Liver (tissue), 9 donors: ENCODE results near the gene SMIM21. TPM values are rescaled to one million over a fixed set of nuclear protein-coding genes. Genes with fewer than 3 reads are reported as not detected.

ENCODE experiments used
- DNase-seq: peaks from one replicate; pipeline ENCODE4 v3.0.0-alpha.2; 2017; ENCODE audit warnings: low spot score
- H3K27ac ChIP-seq, 2 donors: one replicate each; pipeline ENCODE4 v1.7.0; 2013; ENCODE audit warnings: inconsistent platforms in 2 of 2, low read length in 2 of 2, control low read depth in 1 of 2, low read depth in 1 of 2, mild to moderate bottlenecking in 1 of 2
- H3K27me3 ChIP-seq, 4 donors: one replicate each; pipeline versions ENCODE4 v1.6.1 to v1.7.0; 2013; ENCODE audit warnings: low read length in 3 of 4, inconsistent platforms in 1 of 4, mild to moderate bottlenecking in 1 of 4, moderate library complexity in 1 of 4; ENCODE audit not compliant: control insufficient read depth in 4 of 4, insufficient read depth in 4 of 4
- H3K36me3 ChIP-seq, 4 donors: one replicate each; pipeline versions ENCODE4 v1.6.1 to v1.7.0; 2013; ENCODE audit warnings: low read length in 3 of 4, mild to moderate bottlenecking in 3 of 4, low read depth in 1 of 4, moderate library complexity in 1 of 4; ENCODE audit not compliant: control insufficient read depth in 4 of 4, insufficient read depth in 3 of 4
- H3K4me1 ChIP-seq, 4 donors: one replicate each; pipeline versions ENCODE4 v1.6.1 to v1.7.0; 2013; ENCODE audit warnings: low read length in 3 of 4, mild to moderate bottlenecking in 3 of 4, moderate library complexity in 1 of 4; ENCODE audit not compliant: control insufficient read depth in 4 of 4, insufficient read depth in 4 of 4
- H3K4me3 ChIP-seq, 3 donors: one replicate each; pipeline versions ENCODE4 v1.6.1 to v1.7.0; 2013; ENCODE audit warnings: low read length in 3 of 3, control low read depth in 1 of 3, low read depth in 1 of 3, mild to moderate bottlenecking in 1 of 3
- H3K9ac ChIP-seq, 2 donors: one replicate each; pipeline ENCODE4 v1.7.0; 2013; ENCODE audit warnings: low read length in 2 of 2, mild to moderate bottlenecking in 2 of 2, moderate library complexity in 2 of 2, control low read depth in 1 of 2, low read depth in 1 of 2
- H3K9me3 ChIP-seq, 4 donors: one replicate each; pipeline versions ENCODE4 v1.6.1 to v1.7.0; 2013; ENCODE audit warnings: low read length in 3 of 4; ENCODE audit not compliant: control insufficient read depth in 4 of 4
- FOXA1 ChIP-seq: IDR thresholded peaks from 2 replicates; pipeline ENCODE4 v1.6.1; 2016; ENCODE audit warnings: antibody characterized with exemption
- FOXA2 ChIP-seq: IDR thresholded peaks from 2 replicates; pipeline ENCODE4 v1.6.1; 2016; ENCODE audit warnings: antibody characterized with exemption
- GABPA ChIP-seq, 2 donors: IDR thresholded peaks in 1 of 2; conservative IDR thresholded peaks in 1 of 2; 2 replicates each; pipeline ENCODE4 v1.6.1; 2016; ENCODE audit warnings: antibody characterized with exemption in 2 of 2, mild to moderate bottlenecking in 1 of 2, moderate library complexity in 1 of 2
- HNF4A ChIP-seq, 2 donors: conservative IDR thresholded peaks; 2 replicates each; pipeline ENCODE4 v1.6.1; 2016; ENCODE audit warnings: antibody characterized with exemption in 2 of 2, mild to moderate bottlenecking in 2 of 2
- HNF4G ChIP-seq: IDR thresholded peaks from 2 replicates; pipeline ENCODE4 v1.6.1; 2016; ENCODE audit warnings: antibody characterized with exemption
- JUND ChIP-seq, 2 donors: IDR thresholded peaks; 2 replicates each; pipeline ENCODE4 v1.6.1; 2016; ENCODE audit warnings: antibody characterized with exemption in 2 of 2
- NR2F2 ChIP-seq: IDR thresholded peaks from 2 replicates; pipeline ENCODE4 v1.6.1; 2016; ENCODE audit warnings: antibody characterized with exemption
- RAD21 ChIP-seq, 2 donors: IDR thresholded peaks; 2 replicates each; pipeline ENCODE4 v1.6.1; 2016; ENCODE audit warnings: antibody characterized with exemption in 2 of 2, mild to moderate bottlenecking in 2 of 2
- RXRA ChIP-seq, 2 donors: IDR thresholded peaks; 2 replicates each; pipeline ENCODE4 v1.6.1; 2017 to 2018; ENCODE audit warnings: antibody characterized with exemption in 2 of 2, mild to moderate bottlenecking in 1 of 2
- SP1 ChIP-seq: IDR thresholded peaks from 2 replicates; pipeline ENCODE4 v1.6.1; 2018; ENCODE audit warnings: antibody characterized with exemption, mild to moderate bottlenecking
- TAF1 ChIP-seq: conservative IDR thresholded peaks from 2 replicates; pipeline ENCODE4 v1.6.1; 2016; ENCODE audit warnings: antibody characterized with exemption, mild to moderate bottlenecking
- YY1 ChIP-seq: IDR thresholded peaks from 2 replicates; pipeline ENCODE4 v1.6.1; 2016; ENCODE audit warnings: antibody characterized with exemption, mild to moderate bottlenecking
- WGBS: extraction: QIAGEN DNeasy Blood & Tissue Kit; methylation state at CpG from one replicate; pipeline ENCODE4 v1.1.7; 2013; 5-methylcytosine and 5-hydroxymethylcytosine counted together
- polyA plus RNA-seq, 2 donors: library from polyadenylated mRNA; stranded (reverse) in 1 of 2; unstranded in 1 of 2; fragments of 200-250 nt in 1 of 2; fragments of >200 nt in 1 of 2; fragmentation: Nextera tagmentation in 1 of 2; extraction: Ambion mirVana in 1 of 2; gene quantifications; one replicate each; pipeline versions ENCODE4 v1.2.1 to v1.2.3, GENCODE V29; 2013 to 2015
- total RNA-seq, 2 donors: library from RNA; depleted of rRNA; stranded (reverse); fragments of >200 nt; gene quantifications; one replicate each; pipeline ENCODE4 v1.2.3, GENCODE V29; 2014
- TF ChIP-seq, protein P1 (sequence below): IDR thresholded peaks from 2 replicates; pipeline ENCODE4 v1.6.1; 2016; ENCODE audit warnings: antibody characterized with exemption, mild to moderate bottlenecking
- TF ChIP-seq, protein P2 (sequence below): IDR thresholded peaks from 2 replicates; pipeline ENCODE4 v1.6.1; 2016; ENCODE audit warnings: antibody characterized with exemption
- TF ChIP-seq, protein P3 (sequence below): IDR thresholded peaks from 2 replicates; pipeline ENCODE4 v1.6.1; 2016; ENCODE audit warnings: antibody characterized with exemption
- TF ChIP-seq, protein P4 (sequence below): IDR thresholded peaks from 2 replicates; pipeline ENCODE4 v1.6.1; 2016; ENCODE audit warnings: antibody characterized with exemption
- TF ChIP-seq, protein P5 (sequence below): fragments of 150-350 bp; IDR thresholded peaks from 2 replicates; pipeline ENCODE4 v1.5.1; 2017; ENCODE audit warnings: improper control_type of control experiment, low read depth, low read length; ENCODE audit not compliant: missing input control
- donor health status: healthy.
- donor health status: healthy.
- donor health status: healthy.
- donor health status: healthy.
- donor health status: healthy.

Gene SMIM21
- total and polyA plus RNA-seq, 4 donors, result not detected

DNA sequence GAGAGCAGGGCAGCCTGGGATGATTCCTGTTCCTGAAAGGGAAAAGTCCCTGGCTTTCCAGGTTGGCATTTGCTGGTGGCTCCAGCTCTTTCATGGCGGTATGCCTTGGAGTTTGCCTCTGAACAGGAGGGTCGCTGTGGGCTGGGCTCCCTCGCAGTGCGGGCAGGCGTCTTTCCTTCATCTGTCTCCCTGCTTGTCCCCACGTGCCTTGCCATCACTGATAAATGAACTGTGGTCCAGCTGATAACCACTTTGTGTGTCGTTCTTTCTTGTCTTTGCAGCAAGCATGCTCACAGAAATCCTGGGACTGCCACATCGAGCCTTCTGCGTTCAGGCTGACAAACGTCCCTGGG, 35.3 kb downstream of the SMIM21 start:
- Histone ChIP-seq H3K27ac (no peak overlapping the region), H3K27me3 (no peaks in the 10 kb centered on the region), H3K9me3 (no peaks in the 10 kb centered on the region), H3K4me3 (no peak overlapping the region), H3K9ac (no peak overlapping the region), H3K36me3 (no peaks in the 10 kb centered on the region), H3K4me1 (no peaks in the 10 kb centered on the region)
- 74% methylated on average over 10 of the region's 10 CpGs for WGBS
- DNase-seq, result no peak
- TF ChIP-seq YY1 (no peak), FOXA1 (no peak), FOXA2 (no peak), NR2F2 (no peak), HNF4G (no peak), RXRA (IDR thresholded peaks at IDR 0.05) (no peak), GABPA (IDR thresholded peaks at IDR 0.05 in 1 of 2, conservative IDR thresholded peaks at IDR 0.05 in 1 of 2) (no peak), SP1 (no peak), TAF1 (no peak), HNF4A (conservative IDR thresholded peaks at IDR 0.05) (no peak), JUND (IDR thresholded peaks at IDR 0.05) (no peak), RAD21 (IDR thresholded peaks at IDR 0.05) (no peak)
- TF ChIP-seq, protein P1, sequence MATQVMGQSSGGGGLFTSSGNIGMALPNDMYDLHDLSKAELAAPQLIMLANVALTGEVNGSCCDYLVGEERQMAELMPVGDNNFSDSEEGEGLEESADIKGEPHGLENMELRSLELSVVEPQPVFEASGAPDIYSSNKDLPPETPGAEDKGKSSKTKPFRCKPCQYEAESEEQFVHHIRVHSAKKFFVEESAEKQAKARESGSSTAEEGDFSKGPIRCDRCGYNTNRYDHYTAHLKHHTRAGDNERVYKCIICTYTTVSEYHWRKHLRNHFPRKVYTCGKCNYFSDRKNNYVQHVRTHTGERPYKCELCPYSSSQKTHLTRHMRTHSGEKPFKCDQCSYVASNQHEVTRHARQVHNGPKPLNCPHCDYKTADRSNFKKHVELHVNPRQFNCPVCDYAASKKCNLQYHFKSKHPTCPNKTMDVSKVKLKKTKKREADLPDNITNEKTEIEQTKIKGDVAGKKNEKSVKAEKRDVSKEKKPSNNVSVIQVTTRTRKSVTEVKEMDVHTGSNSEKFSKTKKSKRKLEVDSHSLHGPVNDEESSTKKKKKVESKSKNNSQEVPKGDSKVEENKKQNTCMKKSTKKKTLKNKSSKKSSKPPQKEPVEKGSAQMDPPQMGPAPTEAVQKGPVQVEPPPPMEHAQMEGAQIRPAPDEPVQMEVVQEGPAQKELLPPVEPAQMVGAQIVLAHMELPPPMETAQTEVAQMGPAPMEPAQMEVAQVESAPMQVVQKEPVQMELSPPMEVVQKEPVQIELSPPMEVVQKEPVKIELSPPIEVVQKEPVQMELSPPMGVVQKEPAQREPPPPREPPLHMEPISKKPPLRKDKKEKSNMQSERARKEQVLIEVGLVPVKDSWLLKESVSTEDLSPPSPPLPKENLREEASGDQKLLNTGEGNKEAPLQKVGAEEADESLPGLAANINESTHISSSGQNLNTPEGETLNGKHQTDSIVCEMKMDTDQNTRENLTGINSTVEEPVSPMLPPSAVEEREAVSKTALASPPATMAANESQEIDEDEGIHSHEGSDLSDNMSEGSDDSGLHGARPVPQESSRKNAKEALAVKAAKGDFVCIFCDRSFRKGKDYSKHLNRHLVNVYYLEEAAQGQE, result no peak
- TF ChIP-seq, protein P2, sequence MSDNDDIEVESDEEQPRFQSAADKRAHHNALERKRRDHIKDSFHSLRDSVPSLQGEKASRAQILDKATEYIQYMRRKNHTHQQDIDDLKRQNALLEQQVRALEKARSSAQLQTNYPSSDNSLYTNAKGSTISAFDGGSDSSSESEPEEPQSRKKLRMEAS, result no peak
- TF ChIP-seq, protein P3, sequence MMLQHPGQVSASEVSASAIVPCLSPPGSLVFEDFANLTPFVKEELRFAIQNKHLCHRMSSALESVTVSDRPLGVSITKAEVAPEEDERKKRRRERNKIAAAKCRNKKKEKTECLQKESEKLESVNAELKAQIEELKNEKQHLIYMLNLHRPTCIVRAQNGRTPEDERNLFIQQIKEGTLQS, result no peak
- TF ChIP-seq, protein P4, sequence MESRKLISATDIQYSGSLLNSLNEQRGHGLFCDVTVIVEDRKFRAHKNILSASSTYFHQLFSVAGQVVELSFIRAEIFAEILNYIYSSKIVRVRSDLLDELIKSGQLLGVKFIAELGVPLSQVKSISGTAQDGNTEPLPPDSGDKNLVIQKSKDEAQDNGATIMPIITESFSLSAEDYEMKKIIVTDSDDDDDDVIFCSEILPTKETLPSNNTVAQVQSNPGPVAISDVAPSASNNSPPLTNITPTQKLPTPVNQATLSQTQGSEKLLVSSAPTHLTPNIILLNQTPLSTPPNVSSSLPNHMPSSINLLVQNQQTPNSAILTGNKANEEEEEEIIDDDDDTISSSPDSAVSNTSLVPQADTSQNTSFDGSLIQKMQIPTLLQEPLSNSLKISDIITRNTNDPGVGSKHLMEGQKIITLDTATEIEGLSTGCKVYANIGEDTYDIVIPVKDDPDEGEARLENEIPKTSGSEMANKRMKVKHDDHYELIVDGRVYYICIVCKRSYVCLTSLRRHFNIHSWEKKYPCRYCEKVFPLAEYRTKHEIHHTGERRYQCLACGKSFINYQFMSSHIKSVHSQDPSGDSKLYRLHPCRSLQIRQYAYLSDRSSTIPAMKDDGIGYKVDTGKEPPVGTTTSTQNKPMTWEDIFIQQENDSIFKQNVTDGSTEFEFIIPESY, result no peak
- TF ChIP-seq, protein P5, sequence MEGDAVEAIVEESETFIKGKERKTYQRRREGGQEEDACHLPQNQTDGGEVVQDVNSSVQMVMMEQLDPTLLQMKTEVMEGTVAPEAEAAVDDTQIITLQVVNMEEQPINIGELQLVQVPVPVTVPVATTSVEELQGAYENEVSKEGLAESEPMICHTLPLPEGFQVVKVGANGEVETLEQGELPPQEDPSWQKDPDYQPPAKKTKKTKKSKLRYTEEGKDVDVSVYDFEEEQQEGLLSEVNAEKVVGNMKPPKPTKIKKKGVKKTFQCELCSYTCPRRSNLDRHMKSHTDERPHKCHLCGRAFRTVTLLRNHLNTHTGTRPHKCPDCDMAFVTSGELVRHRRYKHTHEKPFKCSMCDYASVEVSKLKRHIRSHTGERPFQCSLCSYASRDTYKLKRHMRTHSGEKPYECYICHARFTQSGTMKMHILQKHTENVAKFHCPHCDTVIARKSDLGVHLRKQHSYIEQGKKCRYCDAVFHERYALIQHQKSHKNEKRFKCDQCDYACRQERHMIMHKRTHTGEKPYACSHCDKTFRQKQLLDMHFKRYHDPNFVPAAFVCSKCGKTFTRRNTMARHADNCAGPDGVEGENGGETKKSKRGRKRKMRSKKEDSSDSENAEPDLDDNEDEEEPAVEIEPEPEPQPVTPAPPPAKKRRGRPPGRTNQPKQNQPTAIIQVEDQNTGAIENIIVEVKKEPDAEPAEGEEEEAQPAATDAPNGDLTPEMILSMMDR, result no peak
